ENCODE results near the gene DCXR. TPM values are rescaled to one million over a fixed set of nuclear protein-coding genes. Genes with fewer than 3 reads are reported as not detected.

Gene DCXR
- total and polyA plus RNA-seq, 9 donors = 16.7 to 217 (median 131) TPM

GRCh38 chr17:82003411-82004381, 33.8 kb downstream of the DCXR start:
- Histone ChIP-seq H3K4me1 (ENCODE audit: insufficient read depth) (peaks cover 7% of the 10 kb centered on the region), H3K4me3 (no peak overlapping the region), H3K9me3 (no peaks in the 10 kb centered on the region), H3K27ac (no peak overlapping the region), H3K36me3 (no peaks in the 10 kb centered on the region), H3K27me3 (no peaks in the 10 kb centered on the region)
- no peak for TF ChIP-seq CTCF (IDR thresholded peaks at IDR 0.05)
- no peak for TF ChIP-seq EP300 (IDR thresholded peaks at IDR 0.05)
- no peak for TF ChIP-seq POLR2A (IDR thresholded peaks at IDR 0.05)
- peak; percentile 68 to 80 (median 79) for DNase-seq
- WGBS, 3 donors = 19 to 27% (median 23%) methylated on average over 42 to 53 of the region's 53 CpGs
- intact Hi-C loops (cut with DNase I) = loop anchor here in 1 of 4 donors (5.0 kb wide), 1 partner anchor 41 kb away; the partner anchor contains the start of gene NOTUM

GRCh38 chr17:82001571-82002056, 35.9 kb downstream of the DCXR start:
- intact Hi-C loops (cut with DNase I) = loop anchor here in 1 of 4 donors (5.0 kb wide), 1 partner anchor 39 kb away; the partner anchor contains the start of gene NOTUM
- H3K27ac ChIP-seq = no peak overlapping the region
- no peak for DNase-seq
- no peaks in the 10 kb centered on the region for H3K36me3 ChIP-seq
- no peak overlapping the region for H3K4me3 ChIP-seq
- 85 to 92% (median 87%) methylated on average over 16 to 17 of the region's 17 CpGs for WGBS, 3 donors
- no peaks in the 10 kb centered on the region for H3K27me3 ChIP-seq
- no peaks in the 10 kb centered on the region for H3K9me3 ChIP-seq
- H3K4me1 ChIP-seq (ENCODE audit: insufficient read depth) = peaks cover 7% of the 10 kb centered on the region
- TF ChIP-seq EP300 (IDR thresholded peaks at IDR 0.05) (no peak), POLR2A (IDR thresholded peaks at IDR 0.05) (no peak), CTCF (IDR thresholded peaks at IDR 0.05) (no peak)

GRCh38 chr17:82000803-82001570, 36.5 kb downstream of the DCXR start:
- 77 to 90% (median 85%) methylated on average over 28 to 32 of the region's 32 CpGs for WGBS, 3 donors

More at GRCh38 chr17:82000803-82001570, 36.5 kb downstream of the DCXR start:
- H3K4me1 ChIP-seq (ENCODE audit: insufficient read depth) = peaks cover 7% of the 10 kb centered on the region
- no peaks in the 10 kb centered on the region for H3K36me3 ChIP-seq
- intact Hi-C loops (cut with DNase I) = loop anchor here in 1 of 4 donors (5.0 kb wide), 1 partner anchor 39 kb away; the partner anchor contains the start of gene NOTUM
- no peak for TF ChIP-seq POLR2A (IDR thresholded peaks at IDR 0.05)
- no peak for TF ChIP-seq CTCF (IDR thresholded peaks at IDR 0.05)
- TF ChIP-seq EP300 (IDR thresholded peaks at IDR 0.05) = no peak
- H3K4me3 ChIP-seq = no peak overlapping the region
- H3K27ac ChIP-seq = no peak overlapping the region
- DNase-seq = no peak
- no peaks in the 10 kb centered on the region for H3K27me3 ChIP-seq
- H3K9me3 ChIP-seq = no peaks in the 10 kb centered on the region
